Activated CD4-positive, alpha-beta T cell treated with anti-CD3 and anti-CD28 coated beads, Interleukin-2, amount 50 U/mL, for 1 hour (primary cell): ENCODE results near the gene SMPD2.

ENCODE experiments used
- DNase-seq: peaks from one replicate; pipeline ENCODE4 v3.0.0-alpha.2; 2020

SMPD2 gene

GRCh38 chr6:109440331-109441068 lies at the start of gene SMPD2, which contains the start of gene PPIL6:
TSS of gene SMPD2 (plus strand) at chr6:109440724. CDS start at chr6:109441122, 398 bp downstream.
TSS of gene PPIL6 (minus strand) at chr6:109440628. CDS start at chr6:109440590, 38 bp downstream.
- DNase-seq: peak; percentile 73

- no peak for DNase-seq
Measured at GRCh38 chr6:109393157-109393885, 47.2 kb upstream of the SMPD2 start.

- DNase-seq: no peak
Measured at GRCh38 chr6:109393886-109394281, 46.6 kb upstream of the SMPD2 start.

GRCh38 chr6:109396046-109396718 lies 44.3 kb upstream of the SMPD2 start:
- DNase-seq: no peak

GRCh38 chr6:109397020-109397419 lies 43.5 kb upstream of the SMPD2 start:
- no peak for DNase-seq

GRCh38 chr6:109406196-109406595 lies 34.3 kb upstream of the SMPD2 start:
- DNase-seq: no peak

GRCh38 chr6:109411034-109411433 lies 29.5 kb upstream of the SMPD2 start:
- no peak for DNase-seq

GRCh38 chr6:109417646-109418045 lies 22.9 kb upstream of the SMPD2 start:
- DNase-seq: no peak

GRCh38 chr6:109420751-109421150 lies 19.8 kb upstream of the SMPD2 start:
- DNase-seq: no peak

- DNase-seq: no peak
Measured at GRCh38 chr6:109421184-109421583, 19.3 kb upstream of the SMPD2 start.

GRCh38 chr6:109424946-109425345 lies 15.6 kb upstream of the SMPD2 start:
- no peak for DNase-seq

GRCh38 chr6:109428889-109429477 lies 11.5 kb upstream of the SMPD2 start:
- DNase-seq: no peak

GRCh38 chr6:109429496-109429895 lies 11.0 kb upstream of the SMPD2 start:
- DNase-seq: no peak

- DNase-seq: no peak
Measured at GRCh38 chr6:109434456-109434855, 6.1 kb upstream of the SMPD2 start.

GRCh38 chr6:109436041-109436440 lies 4.5 kb upstream of the SMPD2 start:
- no peak for DNase-seq

- DNase-seq: no peak
Measured at GRCh38 chr6:109441069-109441816, 719 bp downstream of the SMPD2 start.

- no peak for DNase-seq
Measured at GRCh38 chr6:109442393-109442924, 1.9 kb downstream of the SMPD2 start.

GRCh38 chr6:109443425-109443950 lies 3.0 kb downstream of the SMPD2 start:
- no peak for DNase-seq

- DNase-seq: no peak
Measured at GRCh38 chr6:109445382-109445781, 4.9 kb downstream of the SMPD2 start.

- no peak for DNase-seq
Measured at GRCh38 chr6:109446072-109446471, 5.5 kb downstream of the SMPD2 start.

- DNase-seq: no peak
Measured at GRCh38 chr6:109446541-109446940, 6.0 kb downstream of the SMPD2 start.

GRCh38 chr6:109447087-109447486 lies 6.6 kb downstream of the SMPD2 start:
- no peak for DNase-seq
